SH-SY5Y (cell line): ENCODE results near the gene GPR42.

Experiments used
- GATA2 ChIP-seq: IDR thresholded peaks from 2 replicates; pipeline ENCODE4 v1.6.1; 2011; ENCODE audit warnings: mild to moderate bottlenecking, low read depth, low read length
- GATA3 ChIP-seq: IDR thresholded peaks from 2 replicates; pipeline ENCODE4 v1.6.1; 2011; ENCODE audit warnings: low read depth, mild to moderate bottlenecking, low read length, moderate library complexity

- TF ChIP-seq GATA3, result no peak
- TF ChIP-seq GATA2, result no peak
Measured at GRCh38 chr19:35373492-35373891, 2.6 kb downstream of the GPR42 start.
